H9 (cell line): ENCODE data around the gene NECTIN1. TPM values are rescaled to one million over a fixed set of nuclear protein-coding genes. Genes with fewer than 3 reads are reported as not detected.

Source experiments
- DNase-seq: peaks from one replicate; pipeline ENCODE4 v3.0.0-alpha.2; 2017
- H2AFZ ChIP-seq: one replicate; pipeline ENCODE4 v1.6.1; 2013; ENCODE audit warnings: mild to moderate bottlenecking, low read length, control low read depth, moderate library complexity
- H2AK5ac ChIP-seq: 2 replicates; pipeline ENCODE4 v1.6.1; 2013; ENCODE audit warnings: low read length, control low read depth, mixed read lengths; ENCODE audit not compliant: insufficient read length
- H2BK120ac ChIP-seq: one replicate; pipeline ENCODE4 v1.6.1; 2013; ENCODE audit warnings: low read depth, mild to moderate bottlenecking, low read length, control low read depth, inconsistent platforms; ENCODE audit not compliant: poor library complexity, severe bottlenecking
- H2BK12ac ChIP-seq: 2 replicates; pipeline ENCODE4 v1.6.1; 2013; ENCODE audit warnings: low read length, control low read depth, mixed read lengths, low read depth; ENCODE audit not compliant: insufficient read length
- H2BK15ac ChIP-seq: 2 replicates; pipeline ENCODE4 v1.6.1; 2013; ENCODE audit warnings: low read depth, low read length, control low read depth
- H2BK20ac ChIP-seq: one replicate; pipeline ENCODE4 v1.6.1; 2013; ENCODE audit warnings: low read depth, mild to moderate bottlenecking, low read length, control low read depth, inconsistent platforms; ENCODE audit not compliant: poor library complexity, severe bottlenecking
- H2BK5ac ChIP-seq: 2 replicates; pipeline ENCODE4 v1.6.1; 2013; ENCODE audit warnings: low read length, control low read depth, mixed read lengths; ENCODE audit not compliant: insufficient read length
- H3K14ac ChIP-seq: 2 replicates; pipeline ENCODE4 v1.6.1; 2013; ENCODE audit warnings: low read length, control low read depth; ENCODE audit not compliant: insufficient read depth
- H3K18ac ChIP-seq: 2 replicates; pipeline ENCODE4 v1.6.1; 2013; ENCODE audit warnings: low read depth, mild to moderate bottlenecking, mixed read lengths, low read length, control low read depth; ENCODE audit not compliant: insufficient read length
- H3K23ac ChIP-seq: 2 replicates; pipeline ENCODE4 v1.6.1; 2013; ENCODE audit warnings: low read length, control low read depth, mixed read lengths, low read depth; ENCODE audit not compliant: insufficient read length
- H3K23me2 ChIP-seq: 2 replicates; pipeline ENCODE4 v1.6.1; 2013; ENCODE audit warnings: low read depth, mild to moderate bottlenecking, mixed read lengths, low read length, control low read depth; ENCODE audit not compliant: insufficient read length, poor library complexity, severe bottlenecking
- H3K27ac ChIP-seq: 2 replicates; pipeline ENCODE4 v1.5.1; 2013; ENCODE audit warnings: low read length, control low read depth, mixed read lengths, low read depth; ENCODE audit not compliant: insufficient read length
- H3K27me3 ChIP-seq: 2 replicates; pipeline ENCODE4 v1.6.1; 2013; ENCODE audit warnings: low read length, control low read depth, inconsistent platforms; ENCODE audit not compliant: insufficient read depth
- H3K4ac ChIP-seq: 2 replicates; pipeline ENCODE4 v1.6.1; 2013; ENCODE audit warnings: low read depth, mild to moderate bottlenecking, control low read depth, inconsistent platforms, low read length, moderate library complexity
- H3K4me1 ChIP-seq: 2 replicates; pipeline ENCODE4 v1.6.1; 2013; ENCODE audit warnings: low read length, control low read depth, inconsistent platforms; ENCODE audit not compliant: insufficient read depth
- H3K4me2 ChIP-seq: 2 replicates; pipeline ENCODE4 v1.6.1; 2013; ENCODE audit warnings: low read length, control low read depth, mixed read lengths; ENCODE audit not compliant: insufficient read length, insufficient read depth
- H3K56ac ChIP-seq: 2 replicates; pipeline ENCODE4 v1.6.1; 2013; ENCODE audit warnings: low read depth, mild to moderate bottlenecking, mixed read lengths, low read length, control low read depth; ENCODE audit not compliant: insufficient read length
- H3K79me1 ChIP-seq: 2 replicates; pipeline ENCODE4 v1.6.1; 2013; ENCODE audit warnings: low read depth, mild to moderate bottlenecking, moderate library complexity, low read length, control low read depth, inconsistent platforms; ENCODE audit not compliant: insufficient read depth, poor library complexity, severe bottlenecking
- H3K79me2 ChIP-seq: 2 replicates; pipeline ENCODE4 v1.6.1; 2013; ENCODE audit warnings: low read length, control low read depth, inconsistent platforms; ENCODE audit not compliant: insufficient read depth
- H3K9ac ChIP-seq: 2 replicates; pipeline ENCODE4 v1.6.1; 2013; ENCODE audit warnings: low read length, control low read depth, mixed read lengths; ENCODE audit not compliant: insufficient read length; ENCODE audit errors: extremely low read depth
- H3K9me3 ChIP-seq: one replicate; pipeline ENCODE4 v1.6.1; 2013; ENCODE audit warnings: low read depth, low read length, inconsistent platforms; ENCODE audit not compliant: control insufficient read depth
- H3T11ph ChIP-seq: one replicate; pipeline ENCODE4 v1.6.1; 2013; ENCODE audit warnings: mild to moderate bottlenecking, low read length, control low read depth, inconsistent platforms
- H4K20me1 ChIP-seq: one replicate; pipeline ENCODE4 v1.6.1; 2013; ENCODE audit not compliant: control insufficient read depth, insufficient read length, insufficient read depth
- H4K5ac ChIP-seq: 2 replicates; pipeline ENCODE4 v1.6.1; 2013; ENCODE audit warnings: low read depth, mild to moderate bottlenecking, mixed read lengths, low read length, control low read depth; ENCODE audit not compliant: insufficient read length
- H4K8ac ChIP-seq: replicated peaks from 2 replicates; pipeline ENCODE4 v1.6.1; 2013; ENCODE audit warnings: low read length, control low read depth, mixed read lengths, low read depth; ENCODE audit not compliant: insufficient read length
- H4K91ac ChIP-seq: 2 replicates; pipeline ENCODE4 v1.6.1; 2013; ENCODE audit warnings: low read depth, mild to moderate bottlenecking, moderate library complexity, mixed read lengths, low read length, control low read depth; ENCODE audit not compliant: insufficient read length
- H3K27ac Mint-ChIP-seq, 3 experiments: 2 replicates in 2 of 3; 3 replicates in 1 of 3; pipeline ENCODE4 v1.8.0; 2020 to 2021; ENCODE audit warnings: mixed read lengths in 3 of 3, mild to moderate bottlenecking in 1 of 3, moderate library complexity in 1 of 3
- H3K27me3 Mint-ChIP-seq: 2 replicates; pipeline ENCODE4 v1.8.0; 2021; ENCODE audit warnings: low read depth, mild to moderate bottlenecking, moderate library complexity, mixed read lengths
- H3K36me3 Mint-ChIP-seq, 3 experiments: 2 replicates in 2 of 3; 3 replicates in 1 of 3; pipeline ENCODE4 v1.8.0; 2020 to 2021; ENCODE audit warnings: low read depth in 3 of 3, mixed read lengths in 3 of 3; ENCODE audit not compliant: insufficient read depth in 1 of 3
- H3K4me1 Mint-ChIP-seq, 2 experiments: 2 replicates each; pipeline ENCODE4 v1.8.0; 2020; ENCODE audit warnings: mixed read lengths in 2 of 2
- H3K4me3 Mint-ChIP-seq, 2 experiments: 2 replicates in 1 of 2; 3 replicates in 1 of 2; pipeline ENCODE4 v1.8.0; 2020 to 2021; ENCODE audit warnings: mild to moderate bottlenecking in 2 of 2, mixed read lengths in 2 of 2, moderate library complexity in 1 of 2
- H3K9me3 Mint-ChIP-seq, 2 experiments: 2 replicates in 1 of 2; 3 replicates in 1 of 2; pipeline ENCODE4 v1.8.0; 2020; ENCODE audit warnings: mild to moderate bottlenecking in 2 of 2, mixed read lengths in 2 of 2, moderate library complexity in 1 of 2
- WGBS: extraction: QIAGEN DNeasy Blood & Tissue Kit; methylation state at CpG from one replicate; pipeline ENCODE4 v1.1.7; 2013; ENCODE audit warnings: missing lambda C conversion rate, low lambda C conversion rate, mixed read lengths; ENCODE audit not compliant: insufficient read length; ENCODE audit errors: extremely low coverage; 5-methylcytosine and 5-hydroxymethylcytosine counted together
- total RNA-seq: library from RNA; stranded (reverse); gene quantifications from 2 replicates; pipeline ENCODE4 v1.2.1, GENCODE V29; 2021
- TF ChIP-seq, protein P1 (sequence below): fragments of 200-600 bp; sonication (generic); conservative IDR thresholded peaks from 3 replicates; pipeline ENCODE4 v1.8.0; 2021; ENCODE audit warnings: antibody characterized with exemption, mild to moderate bottlenecking

The NECTIN1 gene
- total RNA-seq, 1 experiment from 2014 or later, result 113 TPM

DNA sequence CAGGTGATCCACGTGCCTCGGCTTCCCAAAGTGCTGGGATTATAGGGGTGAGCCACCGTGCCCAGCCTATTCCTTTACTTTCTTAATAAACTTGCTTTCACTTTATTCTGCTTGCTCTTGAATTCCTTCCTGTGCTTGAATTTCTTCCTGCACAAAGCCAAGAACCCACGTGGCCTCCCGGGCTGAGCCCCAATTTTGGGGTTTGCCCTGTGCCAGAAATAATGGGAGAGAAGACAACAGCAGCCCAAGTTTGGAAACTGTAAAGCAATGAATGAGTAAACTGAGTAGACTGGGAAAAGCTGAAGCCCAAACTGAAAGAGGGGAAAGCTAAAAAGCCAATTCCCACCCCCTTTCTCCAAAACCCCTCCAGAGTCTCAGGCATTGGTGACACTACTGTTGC lies 136.4 kb downstream of the NECTIN1 start:
- H2BK5ac ChIP-seq, result no peak overlapping the region
- H3T11ph ChIP-seq, result no peak overlapping the region
- no peaks in the 10 kb centered on the region for H4K20me1 ChIP-seq
- no peaks in the 10 kb centered on the region for H3K27me3 ChIP-seq
- H3K18ac ChIP-seq, result no peak overlapping the region
- H3K79me2 ChIP-seq, result no peaks in the 10 kb centered on the region
- H2BK120ac ChIP-seq, result no peak overlapping the region
- no peak overlapping the region for H3K4me3 Mint-ChIP-seq
- H2AFZ ChIP-seq, result no peak overlapping the region
- no peak overlapping the region for H3K4ac ChIP-seq
- no peaks in the 10 kb centered on the region for H3K79me1 ChIP-seq
- H3K14ac ChIP-seq, result no peak overlapping the region
- no peak overlapping the region for H3K27ac ChIP-seq
- DNase-seq, result no peak
- no peak overlapping the region for H3K56ac ChIP-seq
- H4K91ac ChIP-seq, result no peak overlapping the region
- peaks cover 0 to 8% (median 0%) of the 10 kb centered on the region in 3 experiments; a peak in 2 of 7 replicates for H3K36me3 Mint-ChIP-seq
- H3K27ac Mint-ChIP-seq, result no peak overlapping the region
- H2BK15ac ChIP-seq, result no peak overlapping the region
- H4K5ac ChIP-seq, result no peak overlapping the region
- no peak overlapping the region for H2BK20ac ChIP-seq
- peaks cover 8 to 13% of the 10 kb centered on the region in 2 experiments; a peak in 3 of 5 replicates for H3K9me3 Mint-ChIP-seq
- WGBS, result no CpG with 5 or more reads among the region's 5 CpGs
- H3K4me1 Mint-ChIP-seq, result peaks cover 24 to 29% of the 10 kb centered on the region in 2 experiments
- no peak overlapping the region for H3K4me2 ChIP-seq
- peaks cover 10% of the 10 kb centered on the region; the same call in 1 of the 2 replicates for H3K4me1 ChIP-seq
- no peak overlapping the region for H2AK5ac ChIP-seq
- no peak overlapping the region for H3K9ac ChIP-seq
- peaks cover 12% of the 10 kb centered on the region for H3K27me3 Mint-ChIP-seq
- H3K9me3 ChIP-seq, result no peaks in the 10 kb centered on the region
- H4K8ac ChIP-seq, result no peak overlapping the region
- no peak overlapping the region for H3K23ac ChIP-seq
- H2BK12ac ChIP-seq, result no peak overlapping the region
- TF ChIP-seq, protein P1, sequence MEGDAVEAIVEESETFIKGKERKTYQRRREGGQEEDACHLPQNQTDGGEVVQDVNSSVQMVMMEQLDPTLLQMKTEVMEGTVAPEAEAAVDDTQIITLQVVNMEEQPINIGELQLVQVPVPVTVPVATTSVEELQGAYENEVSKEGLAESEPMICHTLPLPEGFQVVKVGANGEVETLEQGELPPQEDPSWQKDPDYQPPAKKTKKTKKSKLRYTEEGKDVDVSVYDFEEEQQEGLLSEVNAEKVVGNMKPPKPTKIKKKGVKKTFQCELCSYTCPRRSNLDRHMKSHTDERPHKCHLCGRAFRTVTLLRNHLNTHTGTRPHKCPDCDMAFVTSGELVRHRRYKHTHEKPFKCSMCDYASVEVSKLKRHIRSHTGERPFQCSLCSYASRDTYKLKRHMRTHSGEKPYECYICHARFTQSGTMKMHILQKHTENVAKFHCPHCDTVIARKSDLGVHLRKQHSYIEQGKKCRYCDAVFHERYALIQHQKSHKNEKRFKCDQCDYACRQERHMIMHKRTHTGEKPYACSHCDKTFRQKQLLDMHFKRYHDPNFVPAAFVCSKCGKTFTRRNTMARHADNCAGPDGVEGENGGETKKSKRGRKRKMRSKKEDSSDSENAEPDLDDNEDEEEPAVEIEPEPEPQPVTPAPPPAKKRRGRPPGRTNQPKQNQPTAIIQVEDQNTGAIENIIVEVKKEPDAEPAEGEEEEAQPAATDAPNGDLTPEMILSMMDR, result no peak
- H3K23me2 ChIP-seq, result no peaks in the 10 kb centered on the region
